GM13976 (cell line): ENCODE data around the gene KDM1B.
"Not testable (repeated sequence)": the region's sequence is repeated elsewhere in the genome, so short reads cannot be mapped to it uniquely, and the experiment has no call there.

ENCODE experiments used
- DNase-seq: peaks from one replicate; pipeline ENCODE4 v3.0.0; 2012; ENCODE audit warnings: low spot score
- in situ Hi-C: fragments of 300-500 bp; cut with MboI; formaldehyde crosslinking; loops from one replicate; pipeline ENCODE4 v1.12.0; 2022; ENCODE audit warnings: low sequenced_read_pairs, mixed read lengths, inconsistent platforms; ENCODE audit not compliant: unreplicated experiment
- TF ChIP-seq, protein P1 (sequence below): IDR thresholded peaks from 2 replicates; pipeline ENCODE4 v1.5.1; 2012; ENCODE audit warnings: borderline replicate concordance, mild to moderate bottlenecking; ENCODE audit not compliant: insufficient read depth; ENCODE audit errors: extremely low read depth, missing control alignments, control extremely low read depth

Gene KDM1B

GRCh38 chr6:18206591-18206990, 51.4 kb downstream of the KDM1B start:
- in situ Hi-C loops: no loop called here
- TF ChIP-seq, protein P1, sequence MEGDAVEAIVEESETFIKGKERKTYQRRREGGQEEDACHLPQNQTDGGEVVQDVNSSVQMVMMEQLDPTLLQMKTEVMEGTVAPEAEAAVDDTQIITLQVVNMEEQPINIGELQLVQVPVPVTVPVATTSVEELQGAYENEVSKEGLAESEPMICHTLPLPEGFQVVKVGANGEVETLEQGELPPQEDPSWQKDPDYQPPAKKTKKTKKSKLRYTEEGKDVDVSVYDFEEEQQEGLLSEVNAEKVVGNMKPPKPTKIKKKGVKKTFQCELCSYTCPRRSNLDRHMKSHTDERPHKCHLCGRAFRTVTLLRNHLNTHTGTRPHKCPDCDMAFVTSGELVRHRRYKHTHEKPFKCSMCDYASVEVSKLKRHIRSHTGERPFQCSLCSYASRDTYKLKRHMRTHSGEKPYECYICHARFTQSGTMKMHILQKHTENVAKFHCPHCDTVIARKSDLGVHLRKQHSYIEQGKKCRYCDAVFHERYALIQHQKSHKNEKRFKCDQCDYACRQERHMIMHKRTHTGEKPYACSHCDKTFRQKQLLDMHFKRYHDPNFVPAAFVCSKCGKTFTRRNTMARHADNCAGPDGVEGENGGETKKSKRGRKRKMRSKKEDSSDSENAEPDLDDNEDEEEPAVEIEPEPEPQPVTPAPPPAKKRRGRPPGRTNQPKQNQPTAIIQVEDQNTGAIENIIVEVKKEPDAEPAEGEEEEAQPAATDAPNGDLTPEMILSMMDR: no peak
- DNase-seq: no peak

DNA sequence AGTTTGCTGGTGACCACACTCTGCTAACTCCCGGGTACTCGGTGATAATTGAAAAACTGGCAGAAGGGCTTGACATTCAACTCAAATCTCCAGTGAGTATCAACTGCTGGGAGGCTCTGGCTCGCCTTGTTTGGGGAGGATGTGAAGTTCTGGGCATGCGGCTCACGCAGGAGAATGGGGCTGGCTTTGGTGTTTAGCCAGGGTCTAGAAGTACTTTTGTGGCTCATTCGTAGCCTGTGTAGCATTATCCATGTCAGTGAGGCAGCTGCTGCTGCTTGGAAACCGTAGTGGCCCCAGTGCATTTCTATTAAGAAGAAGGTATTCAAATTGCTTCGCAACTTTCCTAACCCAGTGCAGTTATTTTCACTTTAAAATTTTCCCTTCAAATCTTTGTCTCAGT, 52.2 kb downstream of the KDM1B start:
- TF ChIP-seq, protein P1: no peak
- DNase-seq: no peak
- in situ Hi-C loops: no loop called here

GRCh38 chr6:18207949-18208348, 52.7 kb downstream of the KDM1B start:
- no peak for DNase-seq
- in situ Hi-C loops: no loop called here
- TF ChIP-seq, protein P1: no peak

DNA sequence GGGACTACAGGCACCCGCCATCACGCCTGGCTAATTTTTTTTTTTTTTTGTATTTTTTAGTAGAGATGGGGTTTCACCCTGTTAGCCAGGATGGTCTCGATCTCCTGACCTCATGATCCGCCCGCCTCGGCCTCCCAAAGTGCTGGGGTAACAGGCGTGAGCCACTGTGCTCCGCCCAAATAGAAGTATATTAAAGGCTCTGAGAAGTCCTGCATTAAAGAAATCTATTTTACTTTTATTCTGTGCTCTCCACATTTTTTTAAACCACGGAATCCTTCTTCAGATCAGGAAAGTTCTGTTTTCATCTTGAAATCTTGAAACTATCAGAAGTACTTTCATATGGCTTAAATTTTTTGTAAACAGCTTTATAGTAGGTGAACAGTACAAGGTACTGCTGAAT, 53.6 kb downstream of the KDM1B start:
- in situ Hi-C loops, DNase-seq: not testable (repeated sequence)

DNA sequence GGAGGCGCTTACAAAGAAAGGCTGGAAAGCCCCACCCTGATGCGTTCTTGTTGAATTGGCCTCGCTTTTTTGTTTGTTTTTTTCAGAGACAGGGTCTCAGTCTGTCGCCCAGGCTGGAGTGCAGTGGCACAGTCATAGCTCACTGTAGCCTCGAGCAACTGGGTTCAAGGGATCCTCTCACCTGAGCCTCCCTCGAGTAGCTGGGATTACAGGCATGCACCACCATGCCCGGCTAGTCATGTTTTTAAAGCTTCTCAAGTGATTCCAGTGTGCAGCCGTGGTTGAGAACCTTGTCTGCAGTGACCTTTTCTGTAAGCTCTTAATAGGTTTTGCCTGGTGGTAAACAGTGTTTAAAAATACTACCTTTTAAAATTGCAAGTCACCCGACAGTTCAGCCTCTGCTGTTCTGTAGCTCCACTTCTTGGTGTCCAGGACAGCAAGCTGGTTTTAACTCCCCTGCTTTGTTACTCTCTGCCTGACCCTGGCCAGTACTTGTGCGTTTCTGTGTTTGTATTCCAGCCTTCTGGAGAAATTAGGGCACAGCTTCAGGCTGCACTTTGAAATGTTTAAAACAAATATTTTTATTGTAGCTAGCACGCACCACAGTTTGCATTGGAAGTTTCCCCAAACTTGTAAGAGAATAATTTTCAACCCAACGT, 54.4 kb downstream of the KDM1B start:
- in situ Hi-C loops: no loop called here
- no peak for DNase-seq
- TF ChIP-seq, protein P1: no peak

- DNase-seq: no peak
- TF ChIP-seq, protein P1: no peak
- in situ Hi-C loops: no loop called here
These were observed 55.5 kb downstream of the KDM1B start for GRCh38 chr6:18210707-18211106.

- peak; percentile 72 for DNase-seq
- TF ChIP-seq, protein P1: no peak
- in situ Hi-C loops: no loop called here
These were observed 56.1 kb downstream of the KDM1B start for GRCh38 chr6:18211338-18211737.
